K562 (cell line): ENCODE measurements around the gene DPAGT1. TPM values are rescaled to one million over a fixed set of nuclear protein-coding genes. Genes with fewer than 3 reads are reported as not detected.
A peak's percentile ranks its signal among the peaks of the same experiment; 100 is the strongest.

Experiments
- ARID1B ChIP-seq: fragments of 450-650 bp; IDR thresholded peaks from 2 replicates; pipeline ENCODE4 v1.6.1; 2016; ENCODE audit warnings: antibody characterized with exemption, mild to moderate bottlenecking, inconsistent platforms
- ATF1 ChIP-seq, 2 experiments: fragments of 450-650 bp in 1 of 2; IDR thresholded peaks; 2 replicates each; pipeline ENCODE4 v1.6.1; 2016; ENCODE audit warnings: missing compliant biosample characterization in 1 of 2, missing genetic modification characterization in 1 of 2
- BACH1 ChIP-seq: fragments of 200-800 bp; sonication (Bioruptor generic); IDR thresholded peaks from 2 replicates; pipeline ENCODE4 v1.6.1; 2016; ENCODE audit warnings: missing genetic modification characterization, missing compliant biosample characterization
- BCL6 ChIP-seq: fragments of 250-450 bp; sonication (Bioruptor Pico); IDR thresholded peaks from 2 replicates; pipeline ENCODE4 v1.4.0; 2020
- BRF1 ChIP-seq: IDR thresholded peaks from 3 replicates; pipeline ENCODE4 v1.6.1; 2011; ENCODE audit warnings: borderline replicate concordance, mild to moderate bottlenecking; ENCODE audit not compliant: insufficient read length; ENCODE audit errors: extremely low read depth
- C11orf30 ChIP-seq: fragments of 450-650 bp; IDR thresholded peaks from 2 replicates; pipeline ENCODE4 v1.6.1; 2016; ENCODE audit warnings: low read depth, mild to moderate bottlenecking
- DPF2 ChIP-seq: fragments of 450-650 bp; IDR thresholded peaks from 2 replicates; pipeline ENCODE4 v1.6.1; 2016
- EP400 ChIP-seq: fragments of 450-650 bp; IDR thresholded peaks from 2 replicates; pipeline ENCODE4 v1.6.1; 2017; ENCODE audit warnings: antibody characterized with exemption, mild to moderate bottlenecking, moderate library complexity
- HMGN3 ChIP-seq: IDR thresholded peaks from 2 replicates; pipeline ENCODE4 v1.6.1; 2011; ENCODE audit warnings: borderline replicate concordance, low read depth, mild to moderate bottlenecking, mixed read lengths, low read length; ENCODE audit not compliant: insufficient read length; ENCODE audit errors: extremely low read depth
- HOMEZ ChIP-seq: fragments of 250-450 bp; sonication (Bioruptor Pico); IDR thresholded peaks from 2 replicates; pipeline ENCODE4 v1.4.0; 2020; ENCODE audit warnings: mild to moderate bottlenecking, moderate library complexity
- HSF4 ChIP-seq: fragments of 250-450 bp; sonication (Bioruptor Pico); IDR thresholded peaks from 2 replicates; pipeline ENCODE4 v2.1.2; 2022; ENCODE audit warnings: mild to moderate bottlenecking, moderate library complexity, borderline replicate concordance
- KLF13 ChIP-seq: fragments of 450-650 bp; IDR thresholded peaks from 2 replicates; pipeline ENCODE4 v1.6.1; 2016; ENCODE audit warnings: missing genetic modification characterization, low read depth, mild to moderate bottlenecking, missing compliant biosample characterization, moderate library complexity, borderline replicate concordance
- NFYB ChIP-seq: IDR thresholded peaks from 2 replicates; pipeline ENCODE4 v1.6.1; 2011; ENCODE audit warnings: mild to moderate bottlenecking, moderate library complexity; ENCODE audit not compliant: insufficient read length; ENCODE audit errors: extremely low read depth
- NRF1 ChIP-seq, 2 experiments: fragments of 450-650 bp; IDR thresholded peaks in 1 of 2; conservative IDR thresholded peaks in 1 of 2; 2 replicates each; pipeline ENCODE4 v1.6.1; 2014; ENCODE audit warnings: mild to moderate bottlenecking in 2 of 2
- POLR2A ChIP-seq: fragments of 450-650 bp; conservative IDR thresholded peaks from 2 replicates; pipeline ENCODE4 v1.6.1; 2016
- PTTG1 ChIP-seq: fragments of 450-650 bp; IDR thresholded peaks from 2 replicates; pipeline ENCODE4 v1.6.1; 2016; ENCODE audit warnings: low read depth, mild to moderate bottlenecking, missing genetic modification characterization, missing compliant biosample characterization
- RB1 ChIP-seq: fragments of 450-650 bp; IDR thresholded peaks from 2 replicates; pipeline ENCODE4 v1.6.1; 2017; ENCODE audit warnings: low read depth, mild to moderate bottlenecking
- RHOXF2B ChIP-seq: fragments of 250-450 bp; sonication (Bioruptor Pico); conservative IDR thresholded peaks from 2 replicates; pipeline ENCODE4 v1.5.1; 2021
- SMARCA4 ChIP-seq: fragments of 450-650 bp; IDR thresholded peaks from 2 replicates; pipeline ENCODE4 v1.6.1; 2016
- STAT5B ChIP-seq: fragments of 250-450 bp; sonication (Bioruptor Pico); IDR thresholded peaks from 2 replicates; pipeline ENCODE4 v1.8.0; 2021; ENCODE audit warnings: mild to moderate bottlenecking, inconsistent platforms
- TAF15 ChIP-seq: fragments of 200-400 bp; formaldehyde crosslinking; IDR thresholded peaks from 2 replicates; pipeline ENCODE4 v1.6.1; 2017; ENCODE audit warnings: mild to moderate bottlenecking, low read depth, low read length, moderate library complexity
- THRAP3 ChIP-seq: fragments of 450-650 bp; IDR thresholded peaks from 2 replicates; pipeline ENCODE4 v1.6.1; 2016; ENCODE audit warnings: mild to moderate bottlenecking, inconsistent platforms, borderline replicate concordance
- TSC22D4 ChIP-seq: fragments of 450-650 bp; IDR thresholded peaks from 2 replicates; pipeline ENCODE4 v1.6.1; 2016; ENCODE audit warnings: missing genetic modification characterization, missing biosample characterization, control low read depth
- U2AF2 ChIP-seq: fragments of 200-400 bp; formaldehyde crosslinking; optimal IDR thresholded peaks from 2 replicates; pipeline ENCODE3; 2017; ENCODE audit warnings: low read depth, mild to moderate bottlenecking, low read length
- YBX1 ChIP-seq: fragments of 450-650 bp; IDR thresholded peaks from 2 replicates; pipeline ENCODE4 v1.7.1; 2016; ENCODE audit warnings: mild to moderate bottlenecking
- ZBED1 ChIP-seq: IDR thresholded peaks from 2 replicates; pipeline ENCODE4 v1.6.1; 2014
- ZNF165 ChIP-seq: fragments of 250-450 bp; sonication (Bioruptor Pico); IDR thresholded peaks from 2 replicates; pipeline ENCODE4 v1.4.0; 2020; ENCODE audit warnings: borderline replicate concordance
- ZNF830 ChIP-seq: fragments of 250-450 bp; sonication (Bioruptor Pico); IDR thresholded peaks from 2 replicates; pipeline ENCODE4 v1.5.0; 2021; ENCODE audit warnings: mild to moderate bottlenecking
- polyA plus RNA-seq, 8 experiments: library from polyadenylated mRNA; depleted of rRNA in 4 of 8; stranded (reverse) in 5 of 8; unstranded in 3 of 8; fragments of >200 nt; fragmentation: Nextera tagmentation in 2 of 8; fragmentation: Illumina TruSeq in 1 of 8; extraction: Ambion mirVana in 2 of 8; extraction: Trizol in 1 of 8; gene quantifications; 2 replicates each; pipeline versions ENCODE4 v1.2.1 to v1.2.3, GENCODE V29; 2011 to 2014; ENCODE audit warnings: inconsistent platforms in 1 of 8, missing spikeins in 1 of 8
- total RNA-seq, 7 experiments: library from RNA; depleted of rRNA in 6 of 7; stranded (reverse); fragments of >200 nt in 6 of 7; fragmentation: Illumina TruSeq in 2 of 7; extraction: Trizol in 2 of 7; gene quantifications; 2 replicates each; pipeline versions ENCODE4 v1.2.1 to v1.2.3, GENCODE V29; 2011 to 2021; ENCODE audit warnings: low replicate concordance in 1 of 7
- TF ChIP-seq, protein P1 (sequence below): sonication (generic); formaldehyde crosslinking; IDR thresholded peaks from 2 replicates; pipeline ENCODE4 v1.8.0; 2022; ENCODE audit warnings: mild to moderate bottlenecking, missing genetic modification reagents, borderline replicate concordance

Gene DPAGT1
- total and polyA plus RNA-seq, 9 of the 15 experiments (the other 6 are each of a cell fraction or from before 2014, with no cell fraction given), result 29.9 to 135 (median 85.0) TPM

GRCh38 chr11:119108146-119108856 lies 6.6 kb upstream of the DPAGT1 start (continued):
- TF ChIP-seq ZNF165 (CRISPR knock-in tag), result no peak
- TF ChIP-seq TSC22D4 (tag), result no peak
- TF ChIP-seq U2AF2, result no peak
- no peak for TF ChIP-seq HMGN3
- TF ChIP-seq RHOXF2B (CRISPR knock-in tag), result 0 out of 2 replicates have a peak, but pooled peaks have one; percentile 46
- TF ChIP-seq ZBED1, result 0 out of 2 replicates have a peak, but pooled peaks have one; percentile 30
- no peak for TF ChIP-seq PTTG1 (tag)
- TF ChIP-seq HOMEZ, result no peak
- TF ChIP-seq HSF4, result no peak
- peak; percentile 72 for TF ChIP-seq POLR2A
- TF ChIP-seq BCL6 (CRISPR knock-in tag), result no peak
- no peak for TF ChIP-seq TAF15
- TF ChIP-seq SMARCA4, result 0 out of 2 replicates have a peak, but pooled peaks have one; percentile 35
- TF ChIP-seq ARID1B, result peak; percentile 32; the same call in 1 of the 2 replicates
- TF ChIP-seq KLF13 (tag), result no peak
- peak; percentile 61; the same call in 1 of the 2 replicates for TF ChIP-seq DPF2
- TF ChIP-seq C11orf30, result 0 out of 2 replicates have a peak, but pooled peaks have one; percentile 31
- no peak for TF ChIP-seq ZNF830 (CRISPR knock-in tag)
- no peak for TF ChIP-seq STAT5B (CRISPR knock-in tag)
- TF ChIP-seq, protein P1, sequence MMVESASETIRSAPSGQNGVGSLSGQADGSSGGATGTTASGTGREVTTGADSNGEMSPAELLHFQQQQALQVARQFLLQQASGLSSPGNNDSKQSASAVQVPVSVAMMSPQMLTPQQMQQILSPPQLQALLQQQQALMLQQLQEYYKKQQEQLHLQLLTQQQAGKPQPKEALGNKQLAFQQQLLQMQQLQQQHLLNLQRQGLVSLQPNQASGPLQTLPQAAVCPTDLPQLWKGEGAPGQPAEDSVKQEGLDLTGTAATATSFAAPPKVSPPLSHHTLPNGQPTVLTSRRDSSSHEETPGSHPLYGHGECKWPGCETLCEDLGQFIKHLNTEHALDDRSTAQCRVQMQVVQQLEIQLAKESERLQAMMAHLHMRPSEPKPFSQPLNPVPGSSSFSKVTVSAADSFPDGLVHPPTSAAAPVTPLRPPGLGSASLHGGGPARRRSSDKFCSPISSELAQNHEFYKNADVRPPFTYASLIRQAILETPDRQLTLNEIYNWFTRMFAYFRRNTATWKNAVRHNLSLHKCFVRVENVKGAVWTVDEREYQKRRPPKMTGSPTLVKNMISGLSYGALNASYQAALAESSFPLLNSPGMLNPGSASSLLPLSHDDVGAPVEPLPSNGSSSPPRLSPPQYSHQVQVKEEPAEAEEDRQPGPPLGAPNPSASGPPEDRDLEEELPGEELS (CRISPR knock-in tag), result no peak
- no peak for TF ChIP-seq YBX1
- no peak for TF ChIP-seq RB1
- 0 out of 4 replicates have a peak, but pooled peaks of 1 of the 2 experiments have one; percentile 24 for TF ChIP-seq NRF1 (conservative IDR thresholded peaks at IDR 0.05 in 1 of 2, IDR thresholded peaks at IDR 0.05 in 1 of 2)
- TF ChIP-seq BACH1 (tag), result no peak
- TF ChIP-seq BRF1, result no peak
- TF ChIP-seq NFYB, result peak; percentile 59
- peak; percentile 85 for TF ChIP-seq EP400
- no peak for TF ChIP-seq THRAP3
- TF ChIP-seq ATF1 (CRISPR knock-in tag; IDR thresholded peaks at IDR 0.05), result no peak
- peak; percentile 61 for TF ChIP-seq ATF1 (tag; IDR thresholded peaks at IDR 0.05)
